Epithelial cell of esophagus (primary cell): ENCODE data around the gene SEZ6L.

Experiments
- DNase-seq: peaks from one replicate; pipeline ENCODE4 v3.0.0; 2010; ENCODE audit warnings: low read depth
- H3K4me3 ChIP-seq: 2 replicates; pipeline ENCODE4 v1.5.1; 2011; ENCODE audit warnings: mild to moderate bottlenecking, low read length, control low read depth
- CTCF ChIP-seq: IDR thresholded peaks from 2 replicates; pipeline ENCODE4 v1.5.1; 2011; ENCODE audit warnings: low read depth, mild to moderate bottlenecking, low read length, control low read depth, inconsistent platforms; ENCODE audit not compliant: insufficient read depth; ENCODE audit errors: missing control alignments

Gene SEZ6L

GRCh38 chr22:26287382-26288225, 118.3 kb downstream of the SEZ6L start:
- DNase-seq: no peak
- H3K4me3 ChIP-seq: no peak overlapping the region
- no peak for TF ChIP-seq CTCF

GRCh38 chr22:26289611-26290101, 120.4 kb downstream of the SEZ6L start:
- no peak for TF ChIP-seq CTCF
- no peak for DNase-seq
- H3K4me3 ChIP-seq: no peak overlapping the region

GRCh38 chr22:26291940-26292666, 122.8 kb downstream of the SEZ6L start:
- TF ChIP-seq CTCF: no peak
- DNase-seq: no peak
- no peak overlapping the region for H3K4me3 ChIP-seq

- no peak for DNase-seq
- H3K4me3 ChIP-seq: no peak overlapping the region
- TF ChIP-seq CTCF: no peak
Measured at GRCh38 chr22:26292667-26292995, 123.4 kb downstream of the SEZ6L start.

GRCh38 chr22:26295563-26296126, 126.4 kb downstream of the SEZ6L start:
- H3K4me3 ChIP-seq: no peak overlapping the region
- DNase-seq: no peak
- TF ChIP-seq CTCF: no peak

GRCh38 chr22:26298605-26299310, 129.5 kb downstream of the SEZ6L start:
- TF ChIP-seq CTCF: no peak
- DNase-seq: no peak
- no peak overlapping the region for H3K4me3 ChIP-seq
